ENCODE measurements around the gene DSCAML1. TPM values are rescaled to one million over a fixed set of nuclear protein-coding genes. Genes with fewer than 3 reads are reported as not detected.

The DSCAML1 gene
- total and polyA plus RNA-seq, 2 of the 8 experiments (the other 6 are each of a cell fraction or from before 2014, with no cell fraction given) = 0.19 to 0.24 TPM

GRCh38 chr11:117662255-117662654, 134.8 kb downstream of the DSCAML1 start:
- Histone ChIP-seq H3K79me1 (ENCODE audit: low read depth, low read length) (no peaks in the 10 kb centered on the region), H2BK12ac (ENCODE audit: low read depth, low read length) (no peak overlapping the region), H2BK5ac (ENCODE audit: low read depth, low read length) (no peak overlapping the region), H4K91ac (replicated peaks; ENCODE audit: insufficient read length, low read length) (no peak overlapping the region), H3K79me2 (ENCODE audit: control insufficient read depth in 1 of 2, insufficient read depth in 2 of 2, low read length in 2 of 2) (no peaks in the 10 kb centered on the region), H3K9me3 (ENCODE audit: insufficient read depth in 2 of 2, low read depth in 1 of 2, low read length in 1 of 2) (no peaks in the 10 kb centered on the region), H3K4me1 (replicated peaks in 1 of 4; ENCODE audit: control insufficient read depth in 3 of 4, insufficient read depth in 4 of 4, low read length in 3 of 4) (peaks cover 0 to 16% (median 8%) of the 10 kb centered on the region in 4 experiments; a peak in 5 of 7 replicates), H4K8ac (ENCODE audit: extremely low read depth, insufficient read depth, low read length) (no peak overlapping the region; the same call in 1 of the 2 replicates), H3K14ac (ENCODE audit: insufficient read length) (no peak overlapping the region), H4K5ac (ENCODE audit: insufficient read length, low read depth, low read length) (no peak overlapping the region), H3K4me3 (ENCODE audit: extremely low read depth in 1 of 4, insufficient read depth in 2 of 4, low read depth in 3 of 4, low read length in 4 of 4) (no peak overlapping the region), H2BK20ac (ENCODE audit: low read length) (no peak overlapping the region; the same call in 1 of the 2 replicates), H4K20me1 (replicated peaks in 1 of 2; ENCODE audit: control insufficient read depth in 1 of 2, insufficient read depth in 2 of 2, low read length in 2 of 2) (no peaks in the 10 kb centered on the region), H3K56ac (replicated peaks; ENCODE audit: insufficient read length, low read depth, low read length) (no peak overlapping the region), H2AFZ (ENCODE audit: low read length) (no peak overlapping the region), H2BK120ac (replicated peaks; ENCODE audit: low read depth, low read length) (no peak overlapping the region), H3K23me2 (ENCODE audit: low read depth, low read length) (no peaks in the 10 kb centered on the region), H2BK15ac (ENCODE audit: low read length) (no peak overlapping the region), H3K23ac (ENCODE audit: insufficient read length) (no peak overlapping the region), H3K27ac (ENCODE audit: low read depth, low read length) (no peak overlapping the region), H2AK5ac (ENCODE audit: low read depth, low read length) (no peak overlapping the region), H3K18ac (ENCODE audit: extremely low read depth, low read length) (no peak overlapping the region), H3K4me2 (ENCODE audit: insufficient read depth in 1 of 2, low read depth in 2 of 2, low read length in 2 of 2) (no peak overlapping the region), H3K4ac (replicated peaks; ENCODE audit: insufficient read length, low read depth, low read length) (no peak overlapping the region), H3K9ac (replicated peaks in 1 of 4; ENCODE audit: extremely low read depth in 1 of 4, low read depth in 3 of 4, low read length in 3 of 4) (no peak overlapping the region), H3K36me3 (ENCODE audit: control insufficient read depth in 2 of 4, insufficient read depth in 4 of 4, low read length in 3 of 4) (no peaks in the 10 kb centered on the region), H3K27me3 (replicated peaks in 1 of 4; ENCODE audit: control insufficient read depth in 3 of 4, extremely low read depth in 1 of 4, insufficient read depth in 3 of 4, low read length in 3 of 4) (no peaks in the 10 kb centered on the region)
- WGBS, 2 experiments (ENCODE audit: extremely low coverage in 1 of 2, insufficient coverage in 1 of 2, insufficient read length in 1 of 2, insufficient replicate concordance in 2 of 2, low coverage in 1 of 2, low lambda C conversion rate in 2 of 2, missing lambda C conversion rate in 1 of 2) = 87% methylated on average over 8 of the region's 8 CpGs; no CpG with 5 or more reads in 1 of the 2 experiments
- ChIA-PET POLR2A (ENCODE audit: partially characterized antibody) (no interaction called here), CTCF (ENCODE audit: partially characterized antibody) (interaction anchor here (1.0 kb wide), 1 partner anchor 12 kb away, joined by 4 read pairs; no protein-coding TSS in a partner anchor)
- DNase-seq (ENCODE audit: low read depth in 1 of 2, low spot score in 2 of 2) = no peak
- no peak for FAIRE-seq
- TF ChIP-seq TBP (IDR thresholded peaks at IDR 0.05; ENCODE audit: low read depth, low read length) = no peak
- no peak for TF ChIP-seq SP1 (IDR thresholded peaks at IDR 0.05; ENCODE audit: low read depth, low read length)
- no peak for TF ChIP-seq JUN (IDR thresholded peaks at IDR 0.05; ENCODE audit: low read depth, low read length)
- TF ChIP-seq KDM5A (IDR thresholded peaks at IDR 0.05; ENCODE audit: low read length) = no peak
- no peak for TF ChIP-seq TAF1 (IDR thresholded peaks at IDR 0.05; ENCODE audit: low read depth, low read length)
- no peak for TF ChIP-seq RBBP5 (IDR thresholded peaks at IDR 0.05; ENCODE audit: borderline replicate concordance, low read depth, low read length)

All from H1 (cell line).